Ovary (tissue), 3 donors: ENCODE measurements around the gene WNT9A.

ENCODE experiments used
- EP300 ChIP-seq: sonication (generic); formaldehyde crosslinking; IDR thresholded peaks from one replicate; pipeline ENCODE4 v1.6.1; 2017; ENCODE audit warnings: antibody characterized with exemption
- POLR2A ChIP-seq: fragments of 450-650 bp; IDR thresholded peaks from one replicate; pipeline ENCODE4 v1.6.1; 2017; ENCODE audit warnings: antibody characterized with exemption, mild to moderate bottlenecking, moderate library complexity
- TF ChIP-seq, protein P1 (sequence below), 3 donors: fragments of 450-650 bp in 2 of 3; fragments of 200-600 bp in 1 of 3; IDR thresholded peaks; one replicate each; pipeline versions ENCODE4 v1.5.1 to v1.8.0; 2016 to 2022; ENCODE audit warnings: antibody characterized with exemption in 3 of 3, mild to moderate bottlenecking in 1 of 3
- donor health status: DM: no; HTN: no; CAD: no.

DNA sequence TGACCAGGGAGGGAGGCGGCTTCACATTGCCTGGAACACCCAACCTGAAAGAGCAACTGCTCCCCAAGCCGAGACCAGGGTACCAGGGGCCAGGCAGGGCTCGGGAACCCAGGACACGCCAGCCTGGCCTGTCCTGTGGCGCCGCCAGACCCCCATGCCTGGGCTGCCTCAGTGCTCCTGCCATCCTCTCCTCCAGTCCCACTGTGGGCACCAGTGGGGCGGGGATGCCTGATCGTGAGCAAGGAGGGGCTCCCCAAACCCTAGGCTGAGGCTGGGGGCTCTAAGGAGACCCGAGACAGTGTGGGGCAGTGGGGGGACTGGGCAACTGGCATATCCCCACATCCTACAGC is 45.1 kb downstream of the WNT9A start:
- TF ChIP-seq, protein P1, sequence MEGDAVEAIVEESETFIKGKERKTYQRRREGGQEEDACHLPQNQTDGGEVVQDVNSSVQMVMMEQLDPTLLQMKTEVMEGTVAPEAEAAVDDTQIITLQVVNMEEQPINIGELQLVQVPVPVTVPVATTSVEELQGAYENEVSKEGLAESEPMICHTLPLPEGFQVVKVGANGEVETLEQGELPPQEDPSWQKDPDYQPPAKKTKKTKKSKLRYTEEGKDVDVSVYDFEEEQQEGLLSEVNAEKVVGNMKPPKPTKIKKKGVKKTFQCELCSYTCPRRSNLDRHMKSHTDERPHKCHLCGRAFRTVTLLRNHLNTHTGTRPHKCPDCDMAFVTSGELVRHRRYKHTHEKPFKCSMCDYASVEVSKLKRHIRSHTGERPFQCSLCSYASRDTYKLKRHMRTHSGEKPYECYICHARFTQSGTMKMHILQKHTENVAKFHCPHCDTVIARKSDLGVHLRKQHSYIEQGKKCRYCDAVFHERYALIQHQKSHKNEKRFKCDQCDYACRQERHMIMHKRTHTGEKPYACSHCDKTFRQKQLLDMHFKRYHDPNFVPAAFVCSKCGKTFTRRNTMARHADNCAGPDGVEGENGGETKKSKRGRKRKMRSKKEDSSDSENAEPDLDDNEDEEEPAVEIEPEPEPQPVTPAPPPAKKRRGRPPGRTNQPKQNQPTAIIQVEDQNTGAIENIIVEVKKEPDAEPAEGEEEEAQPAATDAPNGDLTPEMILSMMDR (IDR thresholded peaks at IDR 0.05): no peak
- TF ChIP-seq POLR2A (no peak), EP300 (no peak)
